GM20000 (cell line): ENCODE results near the gene HMOX2.

Source experiments
- DNase-seq: peaks from one replicate; pipeline ENCODE4 v3.0.0; 2012; ENCODE audit warnings: low spot score
- TF ChIP-seq, protein P1 (sequence below): IDR thresholded peaks from 2 replicates; pipeline ENCODE4 v1.5.1; 2012; ENCODE audit warnings: mild to moderate bottlenecking, control low read depth; ENCODE audit errors: extremely low read depth, missing control alignments

Gene HMOX2

DNA sequence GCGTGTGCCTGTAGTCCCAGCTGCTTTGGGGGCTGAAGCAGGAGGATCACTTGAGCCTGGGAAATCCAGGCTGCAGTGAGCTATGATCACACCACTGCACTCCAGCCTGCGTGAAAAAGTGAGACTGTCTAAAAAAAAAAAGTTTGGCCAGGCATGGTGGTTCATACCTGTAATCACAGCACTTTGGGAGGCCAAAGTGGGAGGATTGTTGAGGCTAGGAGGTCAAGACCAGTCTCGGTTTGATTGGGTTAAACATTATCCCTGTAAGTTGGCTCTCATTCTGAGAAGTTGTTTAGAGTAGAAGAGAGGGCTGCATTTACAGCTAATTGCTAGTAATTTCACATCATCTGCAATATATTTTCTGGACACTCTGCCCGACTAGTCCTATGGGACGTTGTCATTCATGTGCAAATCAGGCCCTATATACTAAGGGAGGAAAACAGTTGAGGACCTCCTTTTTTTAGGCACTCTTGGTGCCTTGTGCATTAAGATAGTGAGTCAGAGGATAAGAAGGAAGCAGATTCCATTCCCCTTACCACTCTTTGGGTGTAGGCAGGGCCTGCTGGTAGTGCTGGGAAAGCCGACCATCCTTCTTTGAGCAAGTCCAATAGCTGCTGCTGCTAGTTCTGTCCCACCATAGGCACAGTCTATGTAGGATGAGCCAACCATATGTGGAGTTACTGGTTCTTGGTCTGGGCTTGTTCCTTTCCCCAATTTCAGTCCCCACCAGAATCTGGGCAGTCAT is 18.7 kb downstream of the HMOX2 start:
- TF ChIP-seq, protein P1, sequence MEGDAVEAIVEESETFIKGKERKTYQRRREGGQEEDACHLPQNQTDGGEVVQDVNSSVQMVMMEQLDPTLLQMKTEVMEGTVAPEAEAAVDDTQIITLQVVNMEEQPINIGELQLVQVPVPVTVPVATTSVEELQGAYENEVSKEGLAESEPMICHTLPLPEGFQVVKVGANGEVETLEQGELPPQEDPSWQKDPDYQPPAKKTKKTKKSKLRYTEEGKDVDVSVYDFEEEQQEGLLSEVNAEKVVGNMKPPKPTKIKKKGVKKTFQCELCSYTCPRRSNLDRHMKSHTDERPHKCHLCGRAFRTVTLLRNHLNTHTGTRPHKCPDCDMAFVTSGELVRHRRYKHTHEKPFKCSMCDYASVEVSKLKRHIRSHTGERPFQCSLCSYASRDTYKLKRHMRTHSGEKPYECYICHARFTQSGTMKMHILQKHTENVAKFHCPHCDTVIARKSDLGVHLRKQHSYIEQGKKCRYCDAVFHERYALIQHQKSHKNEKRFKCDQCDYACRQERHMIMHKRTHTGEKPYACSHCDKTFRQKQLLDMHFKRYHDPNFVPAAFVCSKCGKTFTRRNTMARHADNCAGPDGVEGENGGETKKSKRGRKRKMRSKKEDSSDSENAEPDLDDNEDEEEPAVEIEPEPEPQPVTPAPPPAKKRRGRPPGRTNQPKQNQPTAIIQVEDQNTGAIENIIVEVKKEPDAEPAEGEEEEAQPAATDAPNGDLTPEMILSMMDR, result no peak
- DNase-seq, result no peak

DNA sequence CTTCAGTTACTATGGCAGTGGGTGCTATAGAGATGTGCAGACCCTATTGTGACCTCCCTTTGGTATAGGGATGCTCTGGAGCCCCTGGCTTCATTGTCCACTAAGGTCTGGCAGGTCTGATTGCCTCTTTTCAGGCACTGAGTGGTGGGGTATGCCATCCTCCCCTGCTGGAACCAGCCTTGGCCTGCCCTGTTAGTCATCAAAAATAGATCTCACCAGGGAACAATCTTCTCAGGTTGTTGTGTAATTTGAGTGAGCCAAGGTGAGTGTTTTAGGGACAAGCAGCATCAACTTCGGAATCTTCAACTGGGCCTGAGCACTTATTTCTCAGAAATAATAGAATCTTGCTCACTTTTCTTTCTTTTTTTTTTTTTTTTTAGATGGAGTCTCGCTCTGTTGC is 19.6 kb downstream of the HMOX2 start:
- TF ChIP-seq, protein P1, result no peak
- no peak for DNase-seq

DNA sequence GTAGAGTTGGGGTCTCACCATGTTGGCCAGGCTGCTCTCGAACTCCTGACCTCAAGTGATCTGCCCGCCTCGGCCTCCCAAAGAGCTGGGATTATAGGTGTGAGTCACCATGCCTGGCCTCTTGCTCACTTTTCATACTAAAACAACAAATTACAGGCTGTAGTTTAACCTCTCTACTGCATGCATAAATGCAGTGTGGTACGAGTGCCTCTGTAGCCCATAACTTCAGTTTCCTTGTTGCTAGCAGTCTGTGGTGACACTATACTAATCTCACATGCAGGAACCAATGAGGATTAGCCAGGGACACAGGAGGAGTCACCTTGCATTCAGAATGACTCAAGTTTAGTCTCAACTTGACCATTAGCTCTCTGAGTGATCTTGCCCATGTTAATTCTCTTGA is 20.1 kb downstream of the HMOX2 start:
- DNase-seq, result no peak
- TF ChIP-seq, protein P1, result no peak

DNA sequence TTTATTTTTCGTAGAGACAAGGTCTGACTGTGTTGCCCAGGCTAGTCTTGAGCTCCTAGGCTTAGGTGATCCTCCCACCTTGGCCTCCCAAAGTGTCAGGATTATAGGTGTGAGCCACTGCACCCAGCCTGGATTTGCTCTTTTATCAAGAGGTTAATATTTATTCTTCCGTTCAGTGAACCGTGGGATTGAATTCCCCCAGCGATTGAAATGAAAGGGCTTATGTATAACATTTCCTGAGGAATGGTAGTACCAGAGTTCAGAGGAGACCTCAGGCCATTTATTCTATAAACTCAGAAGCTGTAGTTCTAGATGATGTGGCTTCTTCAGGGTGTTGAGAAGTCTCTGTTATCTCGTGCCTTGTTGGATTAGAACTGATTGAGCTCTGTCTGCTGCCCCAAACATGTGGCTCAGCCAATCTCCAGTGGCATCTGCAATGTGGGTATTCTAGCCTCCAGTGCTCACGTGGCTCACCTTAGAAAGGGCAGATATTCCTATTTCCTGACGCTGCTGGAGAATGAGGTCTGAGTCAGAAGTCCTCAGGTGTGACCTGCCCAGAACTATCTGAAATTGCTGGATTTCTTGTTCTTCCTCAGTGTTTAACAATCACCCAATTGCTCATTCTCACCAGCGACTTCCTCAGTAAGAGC is 22.5 kb downstream of the HMOX2 start:
- TF ChIP-seq, protein P1, result no peak
- DNase-seq, result no peak

DNA sequence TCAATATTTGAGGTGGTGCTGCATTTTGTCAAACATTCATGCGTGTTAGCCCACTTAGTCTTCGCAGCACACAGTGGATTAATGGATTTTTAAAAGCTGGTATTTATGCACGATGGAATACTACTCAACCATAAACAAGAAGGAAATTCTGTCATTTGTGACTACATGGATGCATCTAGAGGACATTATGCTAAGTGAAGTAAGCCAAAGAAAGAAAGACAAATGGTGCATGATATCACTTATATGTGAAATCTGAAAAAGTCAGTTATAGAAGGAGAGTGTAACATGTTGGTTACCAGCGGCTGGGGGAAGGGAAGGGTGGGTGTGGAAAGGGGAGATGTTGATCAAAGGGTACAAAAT is 23.0 kb downstream of the HMOX2 start:
- TF ChIP-seq, protein P1, result no peak
- no peak for DNase-seq

DNA sequence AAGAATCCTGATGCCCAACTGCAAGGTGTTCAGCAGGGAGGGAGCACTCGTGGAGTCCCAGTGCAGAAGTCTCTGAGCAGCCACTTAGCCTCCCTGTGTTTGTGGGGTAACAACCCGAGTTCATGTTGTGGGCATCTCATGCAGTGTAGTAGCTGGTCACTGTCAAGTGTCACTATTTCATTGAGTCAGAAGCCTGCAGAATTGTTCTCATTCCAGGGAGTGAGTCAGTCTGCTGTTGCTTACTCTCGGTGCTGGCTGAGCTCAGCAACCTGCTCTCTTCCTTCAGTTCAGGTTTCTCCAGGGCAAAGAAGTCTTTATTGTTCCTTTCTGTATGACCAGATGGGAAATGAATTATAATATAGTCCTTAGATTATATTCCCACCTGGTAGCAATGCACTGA is 24.1 kb downstream of the HMOX2 start:
- TF ChIP-seq, protein P1, result no peak
- no peak for DNase-seq

DNA sequence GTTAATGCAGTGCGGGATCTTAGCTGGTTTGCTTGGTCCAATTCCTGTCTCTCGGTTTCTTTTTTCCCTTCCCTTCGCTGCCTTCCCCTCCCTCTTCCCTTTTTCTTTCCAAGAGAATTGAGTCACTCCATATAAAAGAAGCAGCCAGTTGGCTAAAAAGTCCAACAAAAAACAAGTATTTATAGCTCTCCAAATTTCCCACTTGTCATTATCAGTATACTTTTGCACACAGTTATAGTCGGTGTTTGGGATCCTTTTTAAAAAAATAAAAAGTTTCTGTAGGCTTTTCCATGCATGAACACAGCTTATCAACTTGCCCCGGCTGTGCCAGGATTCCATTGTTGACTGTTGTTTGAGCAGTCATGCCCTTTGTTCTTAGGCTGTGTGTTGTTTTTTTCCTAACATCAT is 24.9 kb downstream of the HMOX2 start:
- TF ChIP-seq, protein P1, result no peak
- no peak for DNase-seq
